WTC11 (cell line): Measurements from ENCODE around the gene FAM111A.

Experiments
- CDX4 ChIP-seq: fragments of 250-450 bp; sonication (Bioruptor Pico); IDR thresholded peaks from 2 replicates; pipeline ENCODE4 v1.9.0; 2021; ENCODE audit warnings: moderate library complexity, mild to moderate bottlenecking, inconsistent platforms, borderline replicate concordance
- CREB1 ChIP-seq: sonication (generic); formaldehyde crosslinking; IDR thresholded peaks from 2 replicates; pipeline ENCODE4 v1.8.0; 2023; ENCODE audit warnings: mild to moderate bottlenecking, missing genetic modification reagents
- CTCF ChIP-seq: fragments of 200-600 bp; IDR thresholded peaks from 2 replicates; pipeline ENCODE4 v1.8.0; 2022; ENCODE audit warnings: antibody characterized with exemption
- ESRRA ChIP-seq: sonication (generic); formaldehyde crosslinking; IDR thresholded peaks from 2 replicates; pipeline ENCODE4 v1.8.1; 2022; ENCODE audit warnings: mild to moderate bottlenecking, missing genetic modification reagents, borderline replicate concordance
- ETV6 ChIP-seq: sonication (generic); formaldehyde crosslinking; IDR thresholded peaks from 2 replicates; pipeline ENCODE4 v1.8.1; 2022; ENCODE audit warnings: mild to moderate bottlenecking, missing genetic modification reagents
- HMGXB4 ChIP-seq: sonication (generic); formaldehyde crosslinking; IDR thresholded peaks from 2 replicates; pipeline ENCODE4 v1.8.1; 2023; ENCODE audit warnings: mild to moderate bottlenecking, moderate library complexity, missing genetic modification reagents
- JAZF1 ChIP-seq: fragments of 250-450 bp; sonication (Bioruptor Pico); IDR thresholded peaks from 2 replicates; pipeline ENCODE4 v1.9.0; 2021; ENCODE audit warnings: moderate library complexity, mild to moderate bottlenecking, inconsistent platforms
- JUN ChIP-seq: sonication (generic); formaldehyde crosslinking; IDR thresholded peaks from 2 replicates; pipeline ENCODE4 v1.8.0; 2023; ENCODE audit warnings: mild to moderate bottlenecking, missing genetic modification reagents
- KAT7 ChIP-seq: sonication (generic); formaldehyde crosslinking; IDR thresholded peaks from 2 replicates; pipeline ENCODE4 v1.8.1; 2023; ENCODE audit warnings: missing genetic modification reagents, mild to moderate bottlenecking, borderline replicate concordance
- NR3C1 ChIP-seq: sonication (generic); formaldehyde crosslinking; conservative IDR thresholded peaks from 2 replicates; pipeline ENCODE4 v1.8.1; 2023; ENCODE audit warnings: low read depth, mild to moderate bottlenecking, missing genetic modification reagents
- SMAD4 ChIP-seq: sonication (generic); formaldehyde crosslinking; IDR thresholded peaks from 2 replicates; pipeline ENCODE4 v1.8.0; 2022; ENCODE audit warnings: mild to moderate bottlenecking, missing genetic modification reagents
- TEAD4 ChIP-seq: sonication (generic); formaldehyde crosslinking; IDR thresholded peaks from 2 replicates; pipeline ENCODE4 v1.8.0; 2022; ENCODE audit warnings: mild to moderate bottlenecking, missing genetic modification reagents
- TP53 ChIP-seq: sonication (generic); formaldehyde crosslinking; IDR thresholded peaks from 2 replicates; pipeline ENCODE4 v1.8.1; 2023; ENCODE audit warnings: mild to moderate bottlenecking, missing genetic modification reagents
- USF2 ChIP-seq: sonication (generic); formaldehyde crosslinking; IDR thresholded peaks from 2 replicates; pipeline ENCODE4 v1.8.1; 2023; ENCODE audit warnings: mild to moderate bottlenecking, missing genetic modification reagents, moderate library complexity

GRCh38 chr11:59157433-59157832 is 14.8 kb downstream of the FAM111A start:
- no peak for TF ChIP-seq USF2 (CRISPR knock-in tag)
- TF ChIP-seq CTCF: no peak
- TF ChIP-seq TP53 (CRISPR knock-in tag): no peak
- TF ChIP-seq HMGXB4 (CRISPR knock-in tag): no peak
- TF ChIP-seq ESRRA (CRISPR knock-in tag): no peak
- no peak for TF ChIP-seq JAZF1 (CRISPR knock-in tag)
- no peak for TF ChIP-seq NR3C1 (CRISPR knock-in tag)
- TF ChIP-seq KAT7 (CRISPR knock-in tag): no peak
- no peak for TF ChIP-seq JUN (CRISPR knock-in tag)
- TF ChIP-seq ETV6 (CRISPR knock-in tag): no peak
- no peak for TF ChIP-seq CREB1 (CRISPR knock-in tag)
- no peak for TF ChIP-seq CDX4 (CRISPR knock-in tag)
- no peak for TF ChIP-seq TEAD4 (CRISPR knock-in tag)
- TF ChIP-seq SMAD4 (CRISPR knock-in tag): no peak
